GM18870 (cell line): ENCODE measurements around the gene ST8SIA5.

ENCODE experiments used
- ATAC-seq: cut with Tn5 transposase; IDR thresholded peaks from one replicate; pipeline ENCODE4 v1.9.1; 2021; ENCODE audit warnings: moderate library complexity; ENCODE audit not compliant: unreplicated experiment

ST8SIA5 gene

GRCh38 chr18:46748466-46748865 lies 8.4 kb downstream of the ST8SIA5 start:
- ATAC-seq = no peak

GRCh38 chr18:46740046-46740445 lies 16.8 kb downstream of the ST8SIA5 start:
- ATAC-seq = no peak

- no peak for ATAC-seq
Observed at GRCh38 chr18:46738491-46738890, 18.4 kb downstream of the ST8SIA5 start.

- ATAC-seq = no peak
Observed at GRCh38 chr18:46736736-46737135, 20.1 kb downstream of the ST8SIA5 start.

- ATAC-seq = no peak
Observed at GRCh38 chr18:46736135-46736534, 20.7 kb downstream of the ST8SIA5 start.

- no peak for ATAC-seq
Observed at GRCh38 chr18:46734981-46735380, 21.9 kb downstream of the ST8SIA5 start.

GRCh38 chr18:46733872-46734271 lies 23.0 kb downstream of the ST8SIA5 start:
- no peak for ATAC-seq

GRCh38 chr18:46732801-46733200 lies 24.1 kb downstream of the ST8SIA5 start:
- no peak for ATAC-seq

- no peak for ATAC-seq
Observed at GRCh38 chr18:46732201-46732600, 24.7 kb downstream of the ST8SIA5 start.

GRCh38 chr18:46731316-46731715 lies 25.5 kb downstream of the ST8SIA5 start:
- ATAC-seq = no peak

GRCh38 chr18:46728219-46728930 lies 28.5 kb downstream of the ST8SIA5 start:
- no peak for ATAC-seq

- ATAC-seq = no peak
Observed at GRCh38 chr18:46727177-46727576, 29.7 kb downstream of the ST8SIA5 start.

- no peak for ATAC-seq
Observed at GRCh38 chr18:46725310-46725709, 31.5 kb downstream of the ST8SIA5 start.

GRCh38 chr18:46723856-46724415 lies 32.9 kb downstream of the ST8SIA5 start:
- ATAC-seq = no peak

GRCh38 chr18:46722051-46722450 lies 34.8 kb downstream of the ST8SIA5 start:
- no peak for ATAC-seq

- ATAC-seq = no peak
Observed at GRCh38 chr18:46721331-46721730, 35.5 kb downstream of the ST8SIA5 start.

- ATAC-seq = no peak
Observed at GRCh38 chr18:46720521-46720920, 36.3 kb downstream of the ST8SIA5 start.

- ATAC-seq = no peak
Observed at GRCh38 chr18:46720092-46720491, 36.8 kb downstream of the ST8SIA5 start.

GRCh38 chr18:46719388-46719787 lies 37.5 kb downstream of the ST8SIA5 start:
- no peak for ATAC-seq

- ATAC-seq = no peak
Observed at GRCh38 chr18:46718501-46719341, 38.1 kb downstream of the ST8SIA5 start.

GRCh38 chr18:46716827-46717226 lies 40.0 kb downstream of the ST8SIA5 start:
- ATAC-seq = no peak

GRCh38 chr18:46716336-46716735 lies 40.5 kb downstream of the ST8SIA5 start:
- no peak for ATAC-seq
